PC-9 (cell line): Measurements from ENCODE around the gene ZNF599.

ENCODE experiments used
- EZH2 ChIP-seq: fragments of 200-600 bp; sonication (generic); IDR thresholded peaks from 2 replicates; pipeline ENCODE4 v1.8.0; 2017; ENCODE audit warnings: antibody characterized with exemption, low read depth
- TF ChIP-seq, protein P1 (sequence below): fragments of 200-600 bp; sonication (generic); conservative IDR thresholded peaks from 2 replicates; pipeline ENCODE4 v1.6.1; 2017; ENCODE audit warnings: mixed run types, antibody characterized with exemption, mild to moderate bottlenecking, moderate library complexity

DNA sequence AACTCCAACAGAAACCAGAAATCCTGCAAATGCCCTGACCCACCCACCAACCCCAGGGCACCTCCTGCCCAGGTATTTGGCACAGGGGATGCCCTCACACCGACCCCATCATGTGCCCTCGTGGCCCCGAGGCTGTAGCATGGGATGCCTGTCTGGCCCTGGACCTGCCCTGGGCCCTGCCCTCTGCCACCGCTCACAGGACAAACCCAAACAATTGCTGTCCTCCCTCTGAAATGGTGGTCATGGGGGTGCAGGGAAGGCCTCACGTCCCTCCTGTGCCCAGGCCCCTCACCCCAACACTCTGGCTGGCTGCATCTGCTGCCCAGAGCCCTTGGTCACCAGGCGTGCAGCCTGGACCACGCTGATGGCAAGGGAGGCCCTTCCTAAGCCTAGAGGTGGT lies 41.1 kb downstream of the ZNF599 start:
- TF ChIP-seq, protein P1, sequence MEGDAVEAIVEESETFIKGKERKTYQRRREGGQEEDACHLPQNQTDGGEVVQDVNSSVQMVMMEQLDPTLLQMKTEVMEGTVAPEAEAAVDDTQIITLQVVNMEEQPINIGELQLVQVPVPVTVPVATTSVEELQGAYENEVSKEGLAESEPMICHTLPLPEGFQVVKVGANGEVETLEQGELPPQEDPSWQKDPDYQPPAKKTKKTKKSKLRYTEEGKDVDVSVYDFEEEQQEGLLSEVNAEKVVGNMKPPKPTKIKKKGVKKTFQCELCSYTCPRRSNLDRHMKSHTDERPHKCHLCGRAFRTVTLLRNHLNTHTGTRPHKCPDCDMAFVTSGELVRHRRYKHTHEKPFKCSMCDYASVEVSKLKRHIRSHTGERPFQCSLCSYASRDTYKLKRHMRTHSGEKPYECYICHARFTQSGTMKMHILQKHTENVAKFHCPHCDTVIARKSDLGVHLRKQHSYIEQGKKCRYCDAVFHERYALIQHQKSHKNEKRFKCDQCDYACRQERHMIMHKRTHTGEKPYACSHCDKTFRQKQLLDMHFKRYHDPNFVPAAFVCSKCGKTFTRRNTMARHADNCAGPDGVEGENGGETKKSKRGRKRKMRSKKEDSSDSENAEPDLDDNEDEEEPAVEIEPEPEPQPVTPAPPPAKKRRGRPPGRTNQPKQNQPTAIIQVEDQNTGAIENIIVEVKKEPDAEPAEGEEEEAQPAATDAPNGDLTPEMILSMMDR: no peak
- TF ChIP-seq EZH2: no peak
